Medulla oblongata (tissue), 1 donor: ENCODE measurements around the gene AIF1L.

Source experiments
- DNase-seq: peaks from one replicate; pipeline ENCODE4 v3.0.0-alpha.2; 2015; ENCODE audit errors: extremely low spot score

AIF1L gene

GRCh38 chr9:131096269-131097125 is at the start of gene AIF1L:
TSS of gene AIF1L (plus strand) at chr9:131096531. CDS start at chr9:131096630, 99 bp downstream.
- DNase-seq: peak; percentile 74

DNA sequence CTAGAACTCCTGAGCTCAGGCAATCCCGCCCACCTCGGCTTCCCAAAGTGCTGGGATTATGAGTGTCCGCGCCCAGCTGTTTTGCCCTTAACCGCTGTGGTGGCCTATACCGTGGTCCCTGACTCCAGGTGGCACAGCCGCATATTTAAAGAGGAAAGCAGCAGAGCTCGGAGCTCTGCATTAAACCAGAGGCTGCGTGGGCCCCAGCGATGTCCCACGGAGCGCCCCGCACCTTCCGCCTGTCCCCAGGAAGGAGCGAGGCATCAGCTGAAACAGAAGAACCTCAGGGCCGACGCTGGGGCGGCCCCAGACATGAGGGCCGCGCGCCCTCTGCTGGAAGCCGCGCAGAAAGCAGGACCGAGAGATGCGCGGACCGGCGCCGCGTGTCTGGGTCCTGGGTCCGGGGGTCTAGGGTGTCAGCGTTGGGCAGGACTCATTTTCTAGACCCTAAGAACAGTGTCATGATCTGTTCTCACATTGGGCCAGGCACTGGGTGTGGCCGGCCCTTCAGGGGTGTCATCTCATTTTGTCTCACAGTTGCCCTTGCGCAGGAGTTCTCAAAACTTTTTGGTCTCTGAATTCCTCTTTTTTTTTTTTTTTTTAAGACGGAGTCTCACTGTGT is 49.6 kb upstream of the AIF1L start:
- peak; percentile 73 for DNase-seq

DNA sequence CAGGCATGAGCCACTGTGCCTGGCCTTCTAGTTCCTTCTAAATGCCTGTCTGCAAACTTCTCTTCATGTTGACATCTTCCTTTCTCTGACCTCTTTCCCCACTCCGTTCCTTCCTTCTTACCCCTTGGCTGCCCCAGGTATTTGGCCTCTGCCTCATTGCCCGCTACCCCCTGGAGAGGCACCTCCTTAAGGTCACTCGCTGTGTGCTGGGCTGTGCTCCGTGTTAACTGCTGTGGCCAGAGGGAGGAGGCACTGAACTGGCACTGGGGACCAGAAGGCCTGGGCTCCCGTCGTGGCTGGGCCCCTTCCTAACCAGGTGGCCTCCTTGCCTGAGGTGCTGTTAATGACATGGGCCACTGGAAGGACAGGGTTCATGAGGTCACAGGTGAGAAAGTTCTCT is 48.0 kb upstream of the AIF1L start:
- DNase-seq: no peak

- DNase-seq: no peak
Measured at GRCh38 chr9:131048820-131049219, 47.5 kb upstream of the AIF1L start.

- DNase-seq: no peak
Measured at GRCh38 chr9:131049829-131050715, 46.3 kb upstream of the AIF1L start.

GRCh38 chr9:131050831-131051230 is 45.5 kb upstream of the AIF1L start:
- no peak for DNase-seq

DNA sequence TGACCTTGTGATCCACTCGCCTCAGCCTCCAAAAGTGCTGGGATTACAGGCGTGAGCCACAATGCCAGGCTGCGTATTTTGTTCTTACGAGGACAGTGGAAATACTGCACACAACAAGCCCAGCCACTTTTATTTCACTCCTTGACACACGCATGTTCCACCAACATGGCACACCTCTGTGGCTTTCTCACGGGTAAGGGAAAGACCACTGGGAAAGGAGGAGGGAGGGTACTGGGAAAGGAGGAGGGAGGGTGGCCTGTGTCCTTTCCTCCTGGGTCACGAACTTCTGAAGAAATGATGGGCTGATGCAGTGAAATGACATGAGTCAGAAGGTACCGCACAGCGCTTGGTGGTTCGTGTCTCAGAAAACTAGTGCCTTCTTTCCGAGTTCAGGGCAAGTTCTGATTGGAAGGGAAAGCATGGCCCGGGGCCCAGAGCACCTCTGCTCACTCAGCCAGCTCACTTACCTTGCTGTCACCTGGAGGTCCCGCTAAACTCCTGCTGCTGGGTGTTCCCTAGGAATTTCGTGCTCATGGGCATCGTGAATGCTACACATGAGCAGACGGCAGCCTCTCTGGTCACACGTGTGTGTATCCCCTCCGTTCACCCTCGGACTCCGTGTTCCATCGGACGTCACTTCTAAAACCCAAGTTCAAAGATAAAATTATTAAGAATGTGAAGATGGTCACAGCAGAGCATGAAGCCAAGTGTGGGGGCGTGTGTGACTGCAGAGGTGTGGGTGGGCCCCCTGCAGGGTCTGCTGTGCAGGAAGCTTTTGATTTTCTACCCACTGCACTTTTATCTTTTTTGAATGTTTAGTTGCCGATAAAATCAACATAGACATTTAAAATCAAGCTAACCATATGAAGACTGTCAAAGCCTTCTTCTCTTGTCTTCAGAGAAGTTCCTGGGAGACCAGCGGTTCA is 44.5 kb upstream of the AIF1L start:
- no peak for DNase-seq

DNA sequence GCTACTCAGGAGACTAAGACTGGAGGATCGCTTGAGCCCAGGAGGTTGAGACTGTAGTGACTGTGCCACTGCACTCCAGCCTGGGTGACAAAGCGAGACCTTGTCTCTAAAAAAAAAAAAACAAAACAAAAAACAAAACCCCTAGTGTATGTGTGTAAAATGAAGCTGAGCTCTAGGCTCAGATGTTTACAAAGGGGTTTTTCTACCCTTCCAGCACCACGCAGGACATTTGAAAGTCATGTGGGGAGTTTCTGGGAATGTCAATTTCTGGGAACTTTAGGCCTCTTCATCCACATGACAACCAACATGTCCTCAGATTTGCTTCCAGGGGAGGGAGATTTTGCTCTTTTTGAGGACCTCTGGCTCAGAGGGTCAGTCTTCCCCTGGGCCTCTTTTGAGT is 42.4 kb upstream of the AIF1L start:
- DNase-seq: peak; percentile 85

- no peak for DNase-seq
Measured at GRCh38 chr9:131056781-131057506, 39.4 kb upstream of the AIF1L start.

DNA sequence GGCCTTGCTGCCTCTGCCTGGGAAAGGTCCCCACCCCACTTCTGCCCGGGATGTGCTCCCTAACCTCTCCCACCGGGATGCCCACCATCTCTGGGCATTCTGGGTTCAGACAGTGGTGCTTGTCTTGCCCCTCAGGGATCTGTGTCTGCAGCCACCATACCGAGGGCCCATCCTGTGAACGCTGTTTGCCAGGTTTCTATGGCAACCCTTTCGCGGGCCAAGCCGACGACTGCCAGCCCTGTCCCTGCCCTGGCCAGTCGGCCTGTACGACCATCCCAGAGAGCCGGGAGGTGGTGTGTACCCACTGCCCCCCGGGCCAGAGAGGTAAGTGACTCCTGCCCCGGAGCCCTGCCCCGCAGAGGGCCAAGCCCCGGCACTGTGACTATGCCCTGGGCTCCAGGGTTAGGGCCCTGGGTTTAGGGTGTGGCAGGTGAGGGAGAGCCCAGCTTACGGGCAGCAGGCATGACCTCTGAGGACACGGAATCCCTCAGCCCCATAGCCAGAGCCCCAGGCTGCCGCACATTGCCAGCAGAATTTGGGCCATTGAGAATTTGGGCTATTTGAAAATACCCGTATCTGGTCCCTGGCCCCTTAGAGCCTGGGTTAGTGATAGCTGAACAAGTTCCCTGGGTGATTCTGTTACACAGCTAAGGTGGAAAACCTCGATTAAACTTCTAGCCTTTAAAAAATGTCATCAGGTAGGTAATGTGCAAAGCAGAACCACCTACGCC is 35.3 kb upstream of the AIF1L start:
- no peak for DNase-seq

DNA sequence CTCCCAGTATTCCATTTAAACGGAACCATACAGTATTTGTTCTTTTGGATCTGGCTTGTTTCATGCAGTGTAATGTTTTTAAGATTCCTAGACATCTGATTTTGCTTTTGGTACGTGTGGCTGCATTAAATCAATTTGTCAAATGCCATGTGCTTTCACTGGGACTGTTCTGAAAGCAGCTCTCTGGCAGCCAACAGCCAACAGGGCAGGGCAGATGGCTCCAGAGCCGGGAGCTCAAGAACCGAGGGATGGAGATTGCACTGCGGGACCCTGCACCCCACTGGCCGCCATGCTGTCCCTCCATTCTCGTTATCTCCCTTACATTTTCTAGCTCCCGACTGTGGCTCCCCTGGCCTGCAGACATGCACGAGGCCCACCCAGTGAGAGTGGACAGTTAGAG is 33.4 kb upstream of the AIF1L start:
- DNase-seq: no peak

DNA sequence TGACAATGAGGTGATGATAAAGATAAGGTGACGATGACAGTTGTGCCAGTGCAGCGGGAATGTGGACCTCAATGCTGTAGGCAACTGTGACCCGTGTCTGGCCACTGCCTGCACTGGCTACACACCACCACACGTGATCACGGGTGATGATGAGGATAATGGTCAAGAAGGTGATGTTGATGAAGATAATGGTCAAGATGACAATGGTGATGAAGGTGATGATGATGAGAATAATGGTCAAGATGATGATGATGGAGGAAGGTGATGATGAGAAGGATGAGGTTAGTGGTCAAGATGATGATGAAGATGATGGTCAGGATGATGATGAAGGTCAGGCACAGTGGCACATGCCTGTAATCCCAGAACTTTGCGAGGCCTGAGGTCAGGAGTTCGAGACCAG is 30.7 kb upstream of the AIF1L start:
- no peak for DNase-seq

DNA sequence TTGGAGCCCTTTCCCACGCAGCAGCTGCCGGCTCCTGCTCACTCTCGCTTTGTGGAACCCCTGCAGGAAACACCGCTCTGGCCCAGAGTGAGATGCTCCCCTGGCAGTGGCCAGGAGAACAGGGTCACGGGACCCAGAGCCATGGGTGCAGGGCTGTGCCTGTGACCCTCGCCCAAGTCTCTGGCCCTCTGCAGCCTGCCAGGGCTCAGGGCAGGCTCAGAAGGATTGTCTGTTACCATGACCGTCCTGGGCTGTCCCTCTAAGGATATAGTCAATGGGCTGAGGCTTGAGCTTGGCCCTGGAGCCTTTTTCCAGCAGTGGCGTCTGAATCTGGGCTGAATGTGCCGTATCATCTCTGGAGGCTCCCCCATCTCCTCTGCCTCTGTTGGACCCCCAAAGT is 28.7 kb upstream of the AIF1L start:
- DNase-seq: no peak

DNA sequence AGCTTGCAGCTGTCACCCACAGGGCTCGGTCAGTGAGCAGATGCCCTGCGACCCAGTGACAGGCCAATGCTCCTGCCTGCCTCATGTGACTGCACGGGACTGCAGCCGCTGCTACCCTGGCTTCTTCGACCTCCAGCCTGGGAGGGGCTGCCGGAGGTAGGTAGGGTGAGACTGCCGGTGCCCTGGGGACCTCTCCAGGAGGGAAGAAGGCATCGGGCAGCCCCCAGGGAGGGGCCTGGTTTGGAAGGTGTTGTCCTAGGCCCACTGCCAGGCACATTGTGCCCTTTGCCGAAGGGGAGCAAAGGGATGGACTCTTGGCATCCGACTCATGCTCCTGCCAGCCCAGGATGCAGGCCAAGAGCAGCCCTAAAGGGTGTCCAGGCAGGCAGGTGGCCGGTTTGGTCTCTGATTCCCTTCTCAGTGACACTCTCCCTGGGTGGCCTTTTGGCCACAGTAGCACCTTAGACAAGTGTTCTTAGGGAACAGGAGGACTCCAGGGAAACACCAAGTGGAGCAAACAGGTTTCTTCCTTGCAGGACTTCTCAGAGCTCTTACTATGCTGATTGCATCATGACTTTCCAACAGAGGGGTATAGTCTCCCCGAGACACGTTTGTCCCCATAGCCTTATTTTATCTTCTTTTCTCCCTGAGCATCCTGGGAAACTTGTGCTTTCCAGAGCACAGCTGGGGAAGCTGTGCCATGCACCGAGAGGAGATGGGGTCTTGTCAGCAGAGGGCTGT is 28.1 kb upstream of the AIF1L start:
- DNase-seq: no peak

DNA sequence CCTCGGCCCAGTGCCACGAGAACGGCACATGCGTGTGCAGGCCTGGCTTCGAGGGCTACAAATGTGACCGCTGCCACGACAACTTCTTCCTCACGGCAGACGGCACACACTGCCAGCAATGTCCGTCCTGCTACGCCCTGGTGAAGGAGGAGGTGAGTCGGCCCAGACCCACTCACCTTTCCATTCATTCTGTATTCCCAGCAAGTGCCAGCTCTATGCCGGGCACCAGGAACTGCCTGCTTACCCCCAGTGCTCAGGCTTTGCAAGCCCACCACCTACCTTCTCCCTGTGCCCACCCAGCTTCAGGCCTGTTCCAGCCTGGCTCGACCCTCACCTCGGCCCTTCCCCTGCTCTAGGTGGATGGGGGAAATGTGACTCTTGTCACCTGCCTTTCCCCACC is 26.6 kb upstream of the AIF1L start:
- no peak for DNase-seq

DNA sequence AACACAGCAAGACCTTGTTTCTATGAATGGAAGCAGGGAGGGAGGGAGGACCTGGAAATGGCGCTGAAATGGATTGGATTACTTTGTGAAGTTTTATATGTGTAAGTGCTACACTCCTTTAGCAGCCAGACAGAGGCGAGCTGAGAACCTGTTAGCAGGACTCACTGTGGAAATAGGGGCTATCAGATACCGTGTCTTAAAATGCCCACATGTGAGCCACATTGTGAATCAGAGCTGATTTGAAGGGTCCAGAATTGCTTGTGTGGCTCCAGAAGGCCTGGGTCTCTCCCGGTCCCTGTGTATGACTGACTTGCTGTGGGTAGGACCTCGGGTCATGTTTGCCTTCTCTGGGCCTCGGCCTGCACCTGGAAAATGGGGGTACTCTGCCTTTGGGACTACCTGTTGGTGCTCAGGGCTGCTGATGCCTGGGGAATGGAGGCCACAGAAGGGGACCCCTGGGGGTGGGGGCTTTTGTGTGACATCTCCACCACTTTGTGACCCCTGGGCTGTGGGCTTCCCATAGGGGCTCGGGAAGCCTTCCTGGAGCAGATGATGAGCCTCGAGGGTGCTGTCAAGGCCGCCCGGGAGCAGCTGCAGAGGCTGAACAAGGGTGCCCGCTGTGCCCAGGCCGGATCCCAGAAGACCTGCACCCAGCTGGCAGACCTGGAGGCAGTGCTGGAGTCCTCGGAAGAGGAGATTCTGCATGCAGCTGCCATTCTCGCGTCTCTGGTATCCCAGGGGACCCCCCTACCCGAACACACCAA is 24.0 kb upstream of the AIF1L start:
- DNase-seq: no peak

DNA sequence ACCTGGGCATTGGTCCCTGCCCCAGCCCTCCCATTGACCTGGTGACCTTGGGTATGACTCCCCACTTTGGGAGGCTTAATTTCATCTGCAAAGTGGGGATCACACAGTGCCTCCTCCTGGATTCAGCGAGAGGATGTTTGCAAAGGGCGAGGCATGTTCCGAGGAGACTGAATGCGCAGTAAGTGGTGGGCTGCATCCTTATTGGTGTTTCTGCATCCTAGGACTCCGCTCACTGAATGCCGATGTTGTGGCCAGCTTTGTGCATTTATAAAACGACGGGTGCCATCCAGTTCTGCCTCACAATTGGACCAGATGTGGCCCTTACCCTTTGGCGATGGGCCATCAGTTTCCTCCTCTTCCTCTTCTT is 23.5 kb upstream of the AIF1L start:
- DNase-seq: no peak
